Spleen (tissue), 7 donors: ENCODE results near the gene QPCTL.

Experiments
- POLR2A ChIP-seq, 3 donors: fragments of 450-650 bp; IDR thresholded peaks; one replicate each; pipeline ENCODE4 v1.5.1; 2017; ENCODE audit warnings: antibody characterized with exemption in 3 of 3, mild to moderate bottlenecking in 1 of 3
- TF ChIP-seq, protein P1 (sequence below), 11 experiments: fragments of 200-600 bp in 7 of 11; fragments of 450-650 bp in 4 of 11; sonication (generic) in 4 of 11; IDR thresholded peaks in 8 of 11; conservative IDR thresholded peaks in 3 of 11; 1 replicate in 7 of 11; 2 replicates in 4 of 11; pipeline versions ENCODE4 v1.4.0 to v1.8.0; 2016 to 2021; ENCODE audit warnings: antibody characterized with exemption in 11 of 11, inconsistent platforms in 4 of 11, mild to moderate bottlenecking in 1 of 11
- donor health status: DM: no; HTN: no; CAD: no; lungs with moderate emphysema.
- donor health status: DM: no; HTN: no; CAD: no.
- donor health status: DM: no; HTN: no; CAD: no.

DNA sequence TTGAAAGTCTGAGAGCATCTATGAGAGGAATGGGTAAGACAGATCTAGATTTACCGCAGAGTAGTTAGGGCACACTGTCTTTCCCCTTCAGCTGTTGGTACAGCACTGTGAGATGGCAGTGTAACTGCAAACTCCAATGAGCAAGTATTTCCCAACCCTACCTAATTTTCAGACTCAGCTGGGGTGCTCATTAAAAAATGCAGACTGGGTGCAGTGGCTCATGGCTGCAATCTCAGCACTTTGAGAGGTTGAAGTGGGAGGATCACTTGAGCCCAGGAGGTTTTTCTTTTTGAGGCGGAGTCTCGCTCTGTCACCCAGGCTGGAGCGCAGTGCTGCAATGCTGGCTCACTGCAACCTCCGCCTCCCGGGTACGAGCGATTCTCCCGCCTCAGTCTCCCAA lies 12.6 kb downstream of the QPCTL start:
- TF ChIP-seq, protein P1, sequence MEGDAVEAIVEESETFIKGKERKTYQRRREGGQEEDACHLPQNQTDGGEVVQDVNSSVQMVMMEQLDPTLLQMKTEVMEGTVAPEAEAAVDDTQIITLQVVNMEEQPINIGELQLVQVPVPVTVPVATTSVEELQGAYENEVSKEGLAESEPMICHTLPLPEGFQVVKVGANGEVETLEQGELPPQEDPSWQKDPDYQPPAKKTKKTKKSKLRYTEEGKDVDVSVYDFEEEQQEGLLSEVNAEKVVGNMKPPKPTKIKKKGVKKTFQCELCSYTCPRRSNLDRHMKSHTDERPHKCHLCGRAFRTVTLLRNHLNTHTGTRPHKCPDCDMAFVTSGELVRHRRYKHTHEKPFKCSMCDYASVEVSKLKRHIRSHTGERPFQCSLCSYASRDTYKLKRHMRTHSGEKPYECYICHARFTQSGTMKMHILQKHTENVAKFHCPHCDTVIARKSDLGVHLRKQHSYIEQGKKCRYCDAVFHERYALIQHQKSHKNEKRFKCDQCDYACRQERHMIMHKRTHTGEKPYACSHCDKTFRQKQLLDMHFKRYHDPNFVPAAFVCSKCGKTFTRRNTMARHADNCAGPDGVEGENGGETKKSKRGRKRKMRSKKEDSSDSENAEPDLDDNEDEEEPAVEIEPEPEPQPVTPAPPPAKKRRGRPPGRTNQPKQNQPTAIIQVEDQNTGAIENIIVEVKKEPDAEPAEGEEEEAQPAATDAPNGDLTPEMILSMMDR (IDR thresholded peaks at IDR 0.05 in 8 of 11, conservative IDR thresholded peaks at IDR 0.05 in 3 of 11): no peak
- no peak for TF ChIP-seq POLR2A (IDR thresholded peaks at IDR 0.05)
